ENCODE measurements around the gene NDST1. TPM values are rescaled to one million over a fixed set of nuclear protein-coding genes. Genes with fewer than 3 reads are reported as not detected.

NDST1 gene
- polyA plus RNA-seq, 1 of the 3 experiments (the other 2 are of a cell fraction), result 29.2 TPM

GRCh38 chr5:150599917-150600511 is 92.1 kb downstream of the NDST1 start:
- 34% methylated on average over 8 of the region's 11 CpGs for WGBS (ENCODE audit: low lambda C conversion rate)
- ChIA-PET POLR2A (interaction anchor here (0.6 to 2.4 kb wide), 5 partner anchors 16 to 101 kb away, joined by 3 to 14 read pairs (median 5); partner anchors contain the start of gene RBM22), CTCF (interaction anchor here (1.4 to 4.2 kb wide), 5 partner anchors 9 to 39 kb away, joined by 3 to 22 read pairs (median 7); no protein-coding TSS in a partner anchor)
- Histone ChIP-seq H3K36me3 (replicated peaks in 1 of 2; ENCODE audit: control insufficient read depth in 1 of 2, insufficient read depth in 2 of 2, low read length in 1 of 2) (no peaks in the 10 kb centered on the region), H3K9me2 (no peaks in the 10 kb centered on the region), H3K27ac (ENCODE audit: low read depth in 2 of 2, low read length in 1 of 2) (peak overlapping the region; percentile 85 to 99), H3K4me3 (ENCODE audit: low read depth in 2 of 2, low read length in 1 of 2) (peak overlapping the region; percentile 38; a peak in 3 of 4 replicates), H3K79me2 (ENCODE audit: insufficient read depth) (no peaks in the 10 kb centered on the region), H3K9ac (peak overlapping the region; percentile 70), H3K9me3 (no peaks in the 10 kb centered on the region), H3F3A (replicated peaks; ENCODE audit: insufficient read depth) (no peaks in the 10 kb centered on the region), H2AFZ (ENCODE audit: low read depth) (peak overlapping the region; percentile 26; the same call in 1 of the 2 replicates), H3K4me2 (peak overlapping the region; percentile 84), H3K4me1 (ENCODE audit: control insufficient read depth in 1 of 2, insufficient read depth in 2 of 2, low read depth in 1 of 2, low read length in 1 of 2) (peaks cover 37 to 85% of the 10 kb centered on the region in 2 experiments), H3K27me3 (ENCODE audit: insufficient read depth) (no peaks in the 10 kb centered on the region), H4K20me1 (ENCODE audit: insufficient read depth) (no peaks in the 10 kb centered on the region)
- TF ChIP-seq TCF12 (IDR thresholded peaks at IDR 0.05) (peak; percentile 64), NFIC (IDR thresholded peaks at IDR 0.05; ENCODE audit: borderline replicate concordance) (peak; percentile 93), TAF1 (IDR thresholded peaks at IDR 0.05; ENCODE audit: borderline replicate concordance, low read depth, low read length) (peak; percentile 22; the same call in 1 of the 2 replicates), EP300 (IDR thresholded peaks at IDR 0.05; ENCODE audit: borderline replicate concordance in 1 of 2, low read depth in 1 of 2, low read length in 1 of 2) (peak in 1 of 2 experiments; percentile 21; a peak in 1 of 4 replicates), SIN3A (IDR thresholded peaks at IDR 0.05; ENCODE audit: borderline replicate concordance, low read depth, low read length) (no peak), GATA2 (CRISPR knock-in tag; IDR thresholded peaks at IDR 0.05) (no peak), ZBTB33 (IDR thresholded peaks at IDR 0.05; ENCODE audit: borderline replicate concordance, low read depth) (no peak), POLR2AphosphoS5 (IDR thresholded peaks at IDR 0.05; ENCODE audit: low read depth, low read length) (peak; percentile 46; the same call in 1 of the 2 replicates), SMC3 (IDR thresholded peaks at IDR 0.05; ENCODE audit: low read depth, low read length) (no peak), FOXJ3 (CRISPR knock-in tag; IDR thresholded peaks at IDR 0.05) (0 out of 2 replicates have a peak, but pooled peaks have one; percentile 32), TEAD4 (IDR thresholded peaks at IDR 0.05; ENCODE audit: borderline replicate concordance, insufficient read depth) (0 out of 2 replicates have a peak, but pooled peaks have one; percentile 17)
- DNase-seq, result peak; percentile 86

GRCh38 chr5:150600616-150601490 is 92.9 kb downstream of the NDST1 start:
- Histone ChIP-seq H3K27me3 (ENCODE audit: insufficient read depth) (no peaks in the 10 kb centered on the region), H3K4me3 (ENCODE audit: low read depth in 2 of 2, low read length in 1 of 2) (peak overlapping the region; percentile 42 to 46), H3F3A (replicated peaks; ENCODE audit: insufficient read depth) (no peaks in the 10 kb centered on the region), H3K9ac (peak overlapping the region; percentile 71), H3K27ac (ENCODE audit: low read depth in 2 of 2, low read length in 1 of 2) (peak overlapping the region; percentile 85 to 99), H3K9me3 (no peaks in the 10 kb centered on the region), H3K79me2 (ENCODE audit: insufficient read depth) (no peaks in the 10 kb centered on the region), H3K9me2 (no peaks in the 10 kb centered on the region), H4K20me1 (ENCODE audit: insufficient read depth) (no peaks in the 10 kb centered on the region), H3K4me2 (peak overlapping the region; percentile 84), H2AFZ (ENCODE audit: low read depth) (peak overlapping the region; percentile 60; the same call in 1 of the 2 replicates), H3K4me1 (ENCODE audit: control insufficient read depth in 1 of 2, insufficient read depth in 2 of 2, low read depth in 1 of 2, low read length in 1 of 2) (peaks cover 32 to 82% of the 10 kb centered on the region in 2 experiments), H3K36me3 (replicated peaks in 1 of 2; ENCODE audit: control insufficient read depth in 1 of 2, insufficient read depth in 2 of 2, low read length in 1 of 2) (no peaks in the 10 kb centered on the region)
- ChIA-PET POLR2A (interaction anchor here (0.6 to 2.4 kb wide), 24 partner anchors 10 to 100 kb away, joined by 3 to 15 read pairs (median 5); partner anchors contain the start of genes RBM22 and SYNPO), CTCF (interaction anchor here (0.6 to 4.2 kb wide), 12 partner anchors 8 to 57 kb away, joined by 3 to 32 read pairs (median 4); no protein-coding TSS in a partner anchor)
- DNase-seq, result peak; percentile 91
- WGBS (ENCODE audit: low lambda C conversion rate), result 15% methylated on average over 23 of the region's 25 CpGs
- peak; percentile 60 for TF ChIP-seq PBX3 (IDR thresholded peaks at IDR 0.05)
- TF ChIP-seq CHD2 (IDR thresholded peaks at IDR 0.05; ENCODE audit: low read length, partially characterized antibody), result peak; percentile 93
- TF ChIP-seq TEAD4 (IDR thresholded peaks at IDR 0.05; ENCODE audit: borderline replicate concordance, insufficient read depth), result 0 out of 2 replicates have a peak, but pooled peaks have one; percentile 55
- TF ChIP-seq MXI1 (IDR thresholded peaks at IDR 0.05; ENCODE audit: low read depth, low read length), result no peak
- peak; percentile 40; the same call in 1 of the 2 replicates for TF ChIP-seq MAX (IDR thresholded peaks at IDR 0.05; ENCODE audit: low read depth)
- no peak for TF ChIP-seq IRF3 (IDR thresholded peaks at IDR 0.05; ENCODE audit: low read depth, low read length)
- TF ChIP-seq CTCF (IDR thresholded peaks at IDR 0.05), result no peak
